Measurements from ENCODE around the gene ERGIC2.
"Not testable (repeated sequence)": the region's sequence is repeated elsewhere in the genome, so short reads cannot be mapped to it uniquely, and the experiment has no call there.

The ERGIC2 gene

GRCh38 chr12:29380536-29381523 is at the start of gene ERGIC2:
Gene ERGIC2 (minus strand): TSS chr12:29381172. CDS start chr12:29371633, 9,539 bp downstream.
- DNase-seq, result peak; percentile 84

GRCh38 chr12:29430716-29431044 is 49.7 kb upstream of the ERGIC2 start:
- DNase-seq, result no peak

GRCh38 chr12:29429999-29430715 is 49.2 kb upstream of the ERGIC2 start:
- no peak for DNase-seq

GRCh38 chr12:29428633-29429032 is 47.7 kb upstream of the ERGIC2 start:
- DNase-seq, result no peak

GRCh38 chr12:29427964-29428363 is 47.0 kb upstream of the ERGIC2 start:
- no peak for DNase-seq

GRCh38 chr12:29426498-29426897 is 45.5 kb upstream of the ERGIC2 start:
- no peak for DNase-seq

GRCh38 chr12:29425722-29426121 is 44.8 kb upstream of the ERGIC2 start:
- no peak for DNase-seq

GRCh38 chr12:29416748-29417147 is 35.8 kb upstream of the ERGIC2 start:
- no peak for DNase-seq

- no peak for DNase-seq
Measured at GRCh38 chr12:29415111-29415510, 34.1 kb upstream of the ERGIC2 start.

GRCh38 chr12:29414368-29414767 is 33.4 kb upstream of the ERGIC2 start:
- no peak for DNase-seq

GRCh38 chr12:29405561-29405960 is 24.6 kb upstream of the ERGIC2 start:
- no peak for DNase-seq

- DNase-seq, result no peak
Measured at GRCh38 chr12:29403991-29404390, 23.0 kb upstream of the ERGIC2 start.

GRCh38 chr12:29402437-29402836 is 21.5 kb upstream of the ERGIC2 start:
- DNase-seq, result no peak

- no peak for DNase-seq
Measured at GRCh38 chr12:29398495-29398894, 17.5 kb upstream of the ERGIC2 start.

- no peak for DNase-seq
Measured at GRCh38 chr12:29396774-29397173, 15.8 kb upstream of the ERGIC2 start.

- no peak for DNase-seq
Measured at GRCh38 chr12:29395356-29395755, 14.4 kb upstream of the ERGIC2 start.

- not testable (repeated sequence) for DNase-seq
Measured at GRCh38 chr12:29390419-29390818, 9.4 kb upstream of the ERGIC2 start.

GRCh38 chr12:29389295-29389919 is 8.4 kb upstream of the ERGIC2 start:
- no peak for DNase-seq

- DNase-seq, result not testable (repeated sequence)
Measured at GRCh38 chr12:29386084-29386680, 5.2 kb upstream of the ERGIC2 start.

GRCh38 chr12:29385194-29385593 is 4.2 kb upstream of the ERGIC2 start:
- not testable (repeated sequence) for DNase-seq

- no peak for DNase-seq
Measured at GRCh38 chr12:29382251-29382650, 1.3 kb upstream of the ERGIC2 start.

GRCh38 chr12:29376118-29376517 is 4.9 kb downstream of the ERGIC2 start:
- DNase-seq, result no peak

GRCh38 chr12:29374913-29375312 is 6.1 kb downstream of the ERGIC2 start:
- no peak for DNase-seq

Data from activated CD4-positive, alpha-beta T cell treated with anti-CD3 and anti-CD28 coated beads for 1 hour (primary cell).